Colonic mucosa (tissue), 4 donors: Measurements from ENCODE around the gene AGXT2. TPM values are rescaled to one million over a fixed set of nuclear protein-coding genes. Genes with fewer than 3 reads are reported as not detected.

Experiments
- DNase-seq: peaks from one replicate; pipeline ENCODE4 v3.0.0-alpha.2; 2020
- H3K27ac ChIP-seq: fragments of 200-600 bp; one replicate; pipeline ENCODE4 v1.8.0; 2021
- H3K27me3 ChIP-seq: fragments of 200-600 bp; one replicate; pipeline ENCODE4 v1.8.0; 2021
- H3K36me3 ChIP-seq: fragments of 200-600 bp; one replicate; pipeline ENCODE4 v1.8.0; 2021
- H3K4me1 ChIP-seq: fragments of 200-600 bp; one replicate; pipeline ENCODE4 v1.8.0; 2021; ENCODE audit warnings: mild to moderate bottlenecking
- H3K4me3 ChIP-seq: fragments of 200-600 bp; one replicate; pipeline ENCODE4 v1.8.0; 2021
- H3K9ac ChIP-seq, 2 donors: one replicate each; pipeline ENCODE4 v1.7.0; 2013; ENCODE audit warnings: control low read depth in 2 of 2, low read depth in 2 of 2, low read length in 2 of 2
- H3K9me3 ChIP-seq: fragments of 200-600 bp; one replicate; pipeline ENCODE4 v1.8.0; 2021
- CTCF ChIP-seq: fragments of 200-600 bp; IDR thresholded peaks from one replicate; pipeline ENCODE4 v1.8.0; 2022; ENCODE audit warnings: antibody characterized with exemption, mild to moderate bottlenecking
- intact Hi-C: fragments of 100-400 bp; cut with DNase I; formaldehyde crosslinking; loops from one replicate; pipeline ENCODE4 v1.14.1; 2022
- total RNA-seq, 2 donors: library from RNA; stranded (reverse); fragmentation: NEBNext Ultra II Directional in 1 of 2; extraction: Animal tissue kit (Norgen Biotek cat#: 25700) in 1 of 2; gene quantifications; one replicate each; pipeline ENCODE4 v1.2.1, GENCODE V29; 2021
- donor health status: healthy.
- donor health status: DM: no; HTN: no; CAD: no.
- donor health status: DM: no; HTN: no; CAD: no.

The AGXT2 gene
- total RNA-seq, 2 donors from 2014 or later: 0.16 TPM; not detected in 1

- Histone ChIP-seq H3K27ac (no peak overlapping the region), H3K9ac (no peak overlapping the region)
- intact Hi-C loops: no loop called here
These were observed 975 bp downstream of the AGXT2 start for GRCh38 chr5:35046774-35047173.

GRCh38 chr5:35045280-35045679 lies 2.5 kb downstream of the AGXT2 start:
- H3K4me3 ChIP-seq: no peak overlapping the region
- no peak overlapping the region for H3K9ac ChIP-seq
- intact Hi-C loops: no loop called here
- no peaks in the 10 kb centered on the region for H3K4me1 ChIP-seq
- H3K27me3 ChIP-seq: no peaks in the 10 kb centered on the region
- no peak overlapping the region for H3K27ac ChIP-seq
- H3K36me3 ChIP-seq: no peaks in the 10 kb centered on the region
- no peak for TF ChIP-seq CTCF
- DNase-seq: no peak
- no peaks in the 10 kb centered on the region for H3K9me3 ChIP-seq

More at GRCh38 chr5:35046774-35047173, 975 bp downstream of the AGXT2 start:
- Histone ChIP-seq H3K4me3 (no peak overlapping the region), H3K9me3 (no peaks in the 10 kb centered on the region), H3K36me3 (no peaks in the 10 kb centered on the region), H3K27me3 (no peaks in the 10 kb centered on the region), H3K4me1 (no peaks in the 10 kb centered on the region)
- DNase-seq: no peak
- TF ChIP-seq CTCF: no peak

- Histone ChIP-seq H3K4me3 (no peak overlapping the region), H3K27ac (no peak overlapping the region), H3K9me3 (no peaks in the 10 kb centered on the region), H3K4me1 (no peaks in the 10 kb centered on the region), H3K27me3 (no peaks in the 10 kb centered on the region), H3K36me3 (no peaks in the 10 kb centered on the region), H3K9ac (no peak overlapping the region)
- no peak for DNase-seq
- intact Hi-C loops: no loop called here
- TF ChIP-seq CTCF: no peak
These were observed 3.1 kb downstream of the AGXT2 start for GRCh38 chr5:35044649-35045048.

- no peak for TF ChIP-seq CTCF
- Histone ChIP-seq H3K9ac (no peak overlapping the region), H3K36me3 (no peaks in the 10 kb centered on the region), H3K27ac (no peak overlapping the region), H3K27me3 (no peaks in the 10 kb centered on the region), H3K4me1 (no peaks in the 10 kb centered on the region), H3K4me3 (no peak overlapping the region), H3K9me3 (no peaks in the 10 kb centered on the region)
- intact Hi-C loops: no loop called here
- DNase-seq: no peak
These were observed 5.0 kb downstream of the AGXT2 start for GRCh38 chr5:35042781-35043180.

- H3K36me3 ChIP-seq: no peaks in the 10 kb centered on the region
- TF ChIP-seq CTCF: no peak
- no peaks in the 10 kb centered on the region for H3K4me1 ChIP-seq
- H3K27me3 ChIP-seq: no peaks in the 10 kb centered on the region
- H3K4me3 ChIP-seq: no peak overlapping the region
- H3K9me3 ChIP-seq: no peaks in the 10 kb centered on the region
- no peak overlapping the region for H3K27ac ChIP-seq
- H3K9ac ChIP-seq: no peak overlapping the region
- intact Hi-C loops: no loop called here
- no peak for DNase-seq
These were observed 6.5 kb downstream of the AGXT2 start for GRCh38 chr5:35041261-35041660.

- Histone ChIP-seq H3K27me3 (no peaks in the 10 kb centered on the region), H3K4me3 (no peak overlapping the region), H3K27ac (no peak overlapping the region), H3K4me1 (no peaks in the 10 kb centered on the region), H3K9me3 (no peaks in the 10 kb centered on the region), H3K36me3 (no peaks in the 10 kb centered on the region), H3K9ac (no peak overlapping the region)
- TF ChIP-seq CTCF: no peak
- intact Hi-C loops: no loop called here
- no peak for DNase-seq
These were observed 8.9 kb downstream of the AGXT2 start for GRCh38 chr5:35038891-35039290.
